HepG2 (cell line): ENCODE results near the gene PEPD. TPM values are rescaled to one million over a fixed set of nuclear protein-coding genes. Genes with fewer than 3 reads are reported as not detected.

Experiments used
- ARNTL ChIP-seq: sonication (generic); formaldehyde crosslinking; IDR thresholded peaks from 2 replicates; pipeline ENCODE4 v1.4.0; 2020; ENCODE audit warnings: mild to moderate bottlenecking, missing genetic modification reagents
- CAMTA2 ChIP-seq: sonication (generic); formaldehyde crosslinking; IDR thresholded peaks from 2 replicates; pipeline ENCODE4 v1.4.0; 2020; ENCODE audit warnings: mild to moderate bottlenecking, missing genetic modification reagents, borderline replicate concordance
- CREB1 ChIP-seq, 2 experiments: fragments of 450-650 bp in 1 of 2; IDR thresholded peaks; 2 replicates each; pipeline ENCODE4 v1.6.1; 2016 to 2017; ENCODE audit warnings: control low read depth in 1 of 2, mild to moderate bottlenecking in 1 of 2, missing compliant biosample characterization in 1 of 2, missing genetic modification characterization in 1 of 2
- GABPB1 ChIP-seq: IDR thresholded peaks from 2 replicates; pipeline ENCODE4 v1.6.1; 2016; ENCODE audit warnings: mild to moderate bottlenecking, missing genetic modification reagents, moderate library complexity, missing compliant biosample characterization
- MAFF ChIP-seq: IDR thresholded peaks from 2 replicates; pipeline ENCODE4 v1.6.1; 2011; ENCODE audit warnings: low read depth, low read length, improper control_type of control experiment
- MTA3 ChIP-seq: sonication (generic); formaldehyde crosslinking; IDR thresholded peaks from 2 replicates; pipeline ENCODE4 v1.4.0; 2020; ENCODE audit warnings: missing genetic modification reagents
- NAIF1 ChIP-seq: sonication (generic); formaldehyde crosslinking; IDR thresholded peaks from 2 replicates; pipeline ENCODE4 v1.5.0; 2020; ENCODE audit warnings: mild to moderate bottlenecking, missing genetic modification reagents, borderline replicate concordance
- PRDM15 ChIP-seq: sonication (generic); formaldehyde crosslinking; IDR thresholded peaks from 2 replicates; pipeline ENCODE4 v1.4.0; 2020; ENCODE audit warnings: missing genetic modification reagents
- PRDM4 ChIP-seq: sonication (generic); formaldehyde crosslinking; IDR thresholded peaks from 2 replicates; pipeline ENCODE4 v1.9.0; 2021; ENCODE audit warnings: missing genetic modification reagents, borderline replicate concordance
- RAD21 ChIP-seq: fragments of 450-650 bp; formaldehyde crosslinking; IDR thresholded peaks from 2 replicates; pipeline ENCODE4 v1.5.0; 2020; ENCODE audit warnings: mild to moderate bottlenecking
- SIX4 ChIP-seq: sonication (generic); formaldehyde crosslinking; IDR thresholded peaks from 2 replicates; pipeline ENCODE4 v1.4.0; 2020; ENCODE audit warnings: missing genetic modification reagents
- SP140L ChIP-seq: sonication (generic); formaldehyde crosslinking; IDR thresholded peaks from 2 replicates; pipeline ENCODE4 v1.4.0; 2020; ENCODE audit warnings: missing genetic modification reagents, borderline replicate concordance
- ZNF260 ChIP-seq: sonication (generic); formaldehyde crosslinking; IDR thresholded peaks from 2 replicates; pipeline ENCODE4 v1.4.0; 2020; ENCODE audit warnings: missing genetic modification reagents, low read depth, mild to moderate bottlenecking, borderline replicate concordance
- ZNF350 ChIP-seq: sonication (generic); formaldehyde crosslinking; IDR thresholded peaks from 2 replicates; pipeline ENCODE4 v1.4.0; 2020; ENCODE audit warnings: mild to moderate bottlenecking, low read depth, missing genetic modification reagents, borderline replicate concordance
- ZNF574 ChIP-seq: sonication (generic); formaldehyde crosslinking; IDR thresholded peaks from 2 replicates; pipeline ENCODE4 v1.4.0; 2020; ENCODE audit warnings: missing genetic modification reagents
- ZNF589 ChIP-seq: sonication (generic); formaldehyde crosslinking; conservative IDR thresholded peaks from 2 replicates; pipeline ENCODE4 v1.8.0; 2022; ENCODE audit warnings: mild to moderate bottlenecking, moderate library complexity, missing genetic modification reagents
- ZSCAN22 ChIP-seq: sonication (generic); formaldehyde crosslinking; IDR thresholded peaks from 2 replicates; pipeline ENCODE4 v1.4.0; 2020; ENCODE audit warnings: mild to moderate bottlenecking, missing genetic modification reagents
- polyA plus RNA-seq, 8 experiments: library from polyadenylated mRNA; depleted of rRNA in 3 of 8; stranded (reverse) in 7 of 8; unstranded in 1 of 8; fragments of >200 nt; fragmentation: Illumina TruSeq in 4 of 8; extraction: Trizol in 4 of 8; gene quantifications; 2 replicates each; pipeline versions ENCODE4 v1.2.1 to v1.2.3, GENCODE V29; 2011 to 2016; ENCODE audit warnings: low read depth in 4 of 8, missing spikeins in 1 of 8, mixed read lengths in 1 of 8; ENCODE audit not compliant: insufficient read depth in 1 of 8
- total RNA-seq, 5 experiments: library from RNA; depleted of rRNA; stranded (reverse); fragments of >200 nt; fragmentation: Illumina TruSeq; extraction: Trizol; gene quantifications; 2 replicates each; pipeline ENCODE4 v1.2.3, GENCODE V29; 2016; ENCODE audit warnings: low read depth in 1 of 5
- TF ChIP-seq, protein P1 (sequence below): sonication (generic); formaldehyde crosslinking; IDR thresholded peaks from 2 replicates; pipeline ENCODE4 v1.5.0; 2020; ENCODE audit warnings: missing genetic modification reagents

The PEPD gene
- total and polyA plus RNA-seq, 2 of the 13 experiments (the other 11 are each of a cell fraction or from before 2014, with no cell fraction given): 60.7 to 75.1 TPM

- TF ChIP-seq CREB1 (IDR thresholded peaks at IDR 0.05): no peak
- TF ChIP-seq CREB1 (CRISPR knock-in tag; IDR thresholded peaks at IDR 0.05): no peak
- 0 out of 2 replicates have a peak, but pooled peaks have one; percentile 71 for TF ChIP-seq ZNF589 (CRISPR knock-in tag)
- peak; percentile 58; the same call in 1 of the 2 replicates for TF ChIP-seq SIX4 (CRISPR knock-in tag)
- TF ChIP-seq RAD21 (CRISPR knock-in tag): peak; percentile 24; the same call in 1 of the 2 replicates
- no peak for TF ChIP-seq ZSCAN22 (CRISPR knock-in tag)
- 0 out of 2 replicates have a peak, but pooled peaks have one; percentile 60 for TF ChIP-seq SP140L (CRISPR knock-in tag)
- TF ChIP-seq PRDM4 (CRISPR knock-in tag): no peak
- TF ChIP-seq, protein P1, sequence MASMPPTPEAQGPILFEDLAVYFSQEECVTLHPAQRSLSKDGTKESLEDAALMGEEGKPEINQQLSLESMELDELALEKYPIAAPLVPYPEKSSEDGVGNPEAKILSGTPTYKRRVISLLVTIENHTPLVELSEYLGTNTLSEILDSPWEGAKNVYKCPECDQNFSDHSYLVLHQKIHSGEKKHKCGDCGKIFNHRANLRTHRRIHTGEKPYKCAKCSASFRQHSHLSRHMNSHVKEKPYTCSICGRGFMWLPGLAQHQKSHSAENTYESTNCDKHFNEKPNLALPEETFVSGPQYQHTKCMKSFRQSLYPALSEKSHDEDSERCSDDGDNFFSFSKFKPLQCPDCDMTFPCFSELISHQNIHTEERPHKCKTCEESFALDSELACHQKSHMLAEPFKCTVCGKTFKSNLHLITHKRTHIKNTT (CRISPR knock-in tag): no peak
- no peak for TF ChIP-seq ZNF260 (CRISPR knock-in tag)
- no peak for TF ChIP-seq MAFF
- no peak for TF ChIP-seq MTA3 (CRISPR knock-in tag)
- TF ChIP-seq CAMTA2 (CRISPR knock-in tag): 0 out of 2 replicates have a peak, but pooled peaks have one; percentile 69
- TF ChIP-seq PRDM15 (CRISPR knock-in tag): peak; percentile 84
- TF ChIP-seq GABPB1: peak; percentile 72
- TF ChIP-seq ARNTL (CRISPR knock-in tag): peak; percentile 98
- peak; percentile 84 for TF ChIP-seq ZNF574 (CRISPR knock-in tag)
- peak; percentile 1; the same call in 1 of the 2 replicates for TF ChIP-seq ZNF350 (CRISPR knock-in tag)
- no peak for TF ChIP-seq NAIF1 (CRISPR knock-in tag)
Measured at GRCh38 chr19:33396701-33397535, 124.7 kb downstream of the PEPD start (continued).
